PC-3 (cell line): ENCODE results near the gene DPCD.

Experiments used
- EZH2 ChIP-seq: fragments of 300-600 bp; sonication (generic); IDR thresholded peaks from one replicate; pipeline ENCODE4 v1.6.1; 2017; ENCODE audit warnings: antibody characterized with exemption, mild to moderate bottlenecking, low read length; ENCODE audit not compliant: unreplicated experiment
- EZH2phosphoT487 ChIP-seq: fragments of 300-600 bp; sonication (generic); IDR thresholded peaks from 2 replicates; pipeline ENCODE4 v1.6.1; 2018; ENCODE audit warnings: mild to moderate bottlenecking, antibody characterized with exemption, low read length, borderline replicate concordance
- TF ChIP-seq, protein P1 (sequence below): fragments of 300-600 bp; sonication (generic); conservative IDR thresholded peaks from 2 replicates; pipeline ENCODE4 v1.5.1; 2017; ENCODE audit warnings: antibody characterized with exemption, low read depth, mild to moderate bottlenecking, low read length

DNA sequence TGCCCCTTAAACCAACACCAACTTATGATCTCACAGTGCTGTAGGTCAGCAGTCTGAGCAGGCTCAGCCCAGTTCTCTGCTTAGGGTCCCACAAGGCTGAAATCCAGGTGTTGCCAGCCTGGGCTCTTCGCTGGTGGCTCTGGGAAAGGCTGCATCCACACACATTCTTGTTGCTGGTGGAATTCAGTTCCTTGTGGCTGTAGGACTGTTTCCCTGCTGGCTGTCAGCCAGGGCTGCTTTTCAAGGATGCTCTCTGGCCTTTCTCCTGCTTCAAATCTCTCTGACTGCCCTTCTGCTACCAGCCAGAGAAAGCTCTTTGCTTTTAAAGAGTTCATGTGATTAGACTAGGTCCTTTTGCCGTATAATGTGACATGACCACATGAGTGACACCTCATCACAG is 15.3 kb upstream of the DPCD start:
- TF ChIP-seq, protein P1, sequence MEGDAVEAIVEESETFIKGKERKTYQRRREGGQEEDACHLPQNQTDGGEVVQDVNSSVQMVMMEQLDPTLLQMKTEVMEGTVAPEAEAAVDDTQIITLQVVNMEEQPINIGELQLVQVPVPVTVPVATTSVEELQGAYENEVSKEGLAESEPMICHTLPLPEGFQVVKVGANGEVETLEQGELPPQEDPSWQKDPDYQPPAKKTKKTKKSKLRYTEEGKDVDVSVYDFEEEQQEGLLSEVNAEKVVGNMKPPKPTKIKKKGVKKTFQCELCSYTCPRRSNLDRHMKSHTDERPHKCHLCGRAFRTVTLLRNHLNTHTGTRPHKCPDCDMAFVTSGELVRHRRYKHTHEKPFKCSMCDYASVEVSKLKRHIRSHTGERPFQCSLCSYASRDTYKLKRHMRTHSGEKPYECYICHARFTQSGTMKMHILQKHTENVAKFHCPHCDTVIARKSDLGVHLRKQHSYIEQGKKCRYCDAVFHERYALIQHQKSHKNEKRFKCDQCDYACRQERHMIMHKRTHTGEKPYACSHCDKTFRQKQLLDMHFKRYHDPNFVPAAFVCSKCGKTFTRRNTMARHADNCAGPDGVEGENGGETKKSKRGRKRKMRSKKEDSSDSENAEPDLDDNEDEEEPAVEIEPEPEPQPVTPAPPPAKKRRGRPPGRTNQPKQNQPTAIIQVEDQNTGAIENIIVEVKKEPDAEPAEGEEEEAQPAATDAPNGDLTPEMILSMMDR = no peak
- TF ChIP-seq EZH2 (no peak), EZH2phosphoT487 (no peak)
